HG02798 (cell line): ENCODE measurements around the gene NFATC1.

Experiments used
- ATAC-seq: cut with Tn5 transposase; IDR thresholded peaks from one replicate; pipeline ENCODE4 v1.9.1; 2021; ENCODE audit warnings: mild to moderate bottlenecking; ENCODE audit not compliant: unreplicated experiment, poor library complexity

NFATC1 gene

GRCh38 chr18:79436556-79437275 is 41.0 kb downstream of the NFATC1 start:
- no peak for ATAC-seq

- no peak for ATAC-seq
Observed at GRCh38 chr18:79438089-79438897, 42.6 kb downstream of the NFATC1 start.

- no peak for ATAC-seq
Observed at GRCh38 chr18:79438898-79439627, 43.3 kb downstream of the NFATC1 start.

- no peak for ATAC-seq
Observed at GRCh38 chr18:79439628-79440023, 43.9 kb downstream of the NFATC1 start.

GRCh38 chr18:79440316-79441110 is 44.8 kb downstream of the NFATC1 start:
- no peak for ATAC-seq

DNA sequence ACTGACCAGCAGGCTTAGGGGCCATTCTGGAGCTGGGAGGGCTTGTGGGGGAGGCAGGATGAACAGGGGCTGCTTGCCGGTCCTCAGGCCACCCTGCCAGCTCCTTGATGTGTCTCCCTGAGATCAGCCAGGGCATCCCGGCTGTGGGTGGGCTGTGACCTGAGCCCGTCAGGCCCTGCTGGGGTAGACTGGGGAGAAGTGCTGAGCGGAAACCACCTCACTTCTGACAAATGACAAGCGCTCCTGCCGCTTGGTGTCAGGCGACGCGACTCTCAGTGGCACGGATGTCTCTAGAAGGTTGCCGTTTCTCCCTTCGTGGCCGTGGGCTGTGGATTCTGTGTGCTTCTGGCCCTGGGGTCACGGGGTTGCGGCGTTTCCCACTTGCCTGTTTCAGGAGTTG is 45.7 kb downstream of the NFATC1 start:
- ATAC-seq, result no peak

DNA sequence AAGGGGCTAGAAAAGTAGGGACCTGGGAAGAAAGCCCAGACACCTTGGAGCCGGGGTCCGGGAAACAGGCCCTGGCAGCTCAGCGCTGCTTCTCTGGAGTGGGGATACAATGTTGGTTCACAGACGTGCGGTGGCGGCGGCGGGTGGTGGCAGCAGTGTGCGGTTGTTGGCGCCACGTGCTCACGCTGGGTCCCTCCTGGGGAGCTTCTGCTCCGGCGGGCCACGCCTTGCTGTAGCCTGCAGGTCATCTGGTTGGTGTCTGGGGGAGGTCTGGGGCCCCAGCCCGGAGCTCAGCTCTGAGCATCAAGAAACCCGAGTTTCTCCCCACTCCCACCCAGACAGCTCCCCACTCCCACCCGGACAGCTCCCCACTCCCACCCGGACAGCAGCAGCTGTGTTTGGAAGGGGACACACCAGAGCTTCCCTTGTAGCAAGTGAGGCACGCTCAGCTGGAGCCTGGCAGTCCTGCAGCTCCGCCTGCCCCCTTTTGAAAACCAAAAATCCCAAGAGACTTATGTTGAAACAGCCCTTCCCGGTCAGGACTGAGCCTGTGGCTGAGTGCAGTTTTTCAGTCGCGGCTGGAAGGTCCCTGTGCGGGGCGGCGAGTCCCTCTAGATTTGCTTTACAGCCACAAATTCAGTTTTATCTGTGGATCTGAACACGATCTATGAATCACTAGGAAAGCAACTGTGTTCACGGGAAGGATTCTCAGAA is 46.9 kb downstream of the NFATC1 start:
- ATAC-seq, result no peak

DNA sequence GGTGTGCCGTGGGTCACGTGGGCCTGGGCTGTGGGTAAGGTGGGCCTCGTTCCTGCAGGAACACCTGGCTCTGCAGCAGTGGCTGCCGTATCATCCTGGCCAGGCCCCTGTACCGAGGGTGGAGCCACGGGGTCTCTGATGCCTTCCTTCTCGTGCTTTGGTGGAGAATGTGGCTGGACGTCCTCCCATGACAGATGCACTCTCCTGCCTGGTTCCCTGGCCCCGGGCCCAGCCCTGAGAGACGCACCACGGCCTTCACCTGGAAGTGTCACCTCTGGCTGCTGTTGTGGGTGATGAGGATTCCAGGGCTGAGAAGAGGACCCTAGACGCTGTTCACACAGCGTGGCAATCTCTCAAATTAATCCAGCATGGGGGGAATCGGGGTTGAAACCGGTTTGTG is 49.5 kb downstream of the NFATC1 start:
- no peak for ATAC-seq

DNA sequence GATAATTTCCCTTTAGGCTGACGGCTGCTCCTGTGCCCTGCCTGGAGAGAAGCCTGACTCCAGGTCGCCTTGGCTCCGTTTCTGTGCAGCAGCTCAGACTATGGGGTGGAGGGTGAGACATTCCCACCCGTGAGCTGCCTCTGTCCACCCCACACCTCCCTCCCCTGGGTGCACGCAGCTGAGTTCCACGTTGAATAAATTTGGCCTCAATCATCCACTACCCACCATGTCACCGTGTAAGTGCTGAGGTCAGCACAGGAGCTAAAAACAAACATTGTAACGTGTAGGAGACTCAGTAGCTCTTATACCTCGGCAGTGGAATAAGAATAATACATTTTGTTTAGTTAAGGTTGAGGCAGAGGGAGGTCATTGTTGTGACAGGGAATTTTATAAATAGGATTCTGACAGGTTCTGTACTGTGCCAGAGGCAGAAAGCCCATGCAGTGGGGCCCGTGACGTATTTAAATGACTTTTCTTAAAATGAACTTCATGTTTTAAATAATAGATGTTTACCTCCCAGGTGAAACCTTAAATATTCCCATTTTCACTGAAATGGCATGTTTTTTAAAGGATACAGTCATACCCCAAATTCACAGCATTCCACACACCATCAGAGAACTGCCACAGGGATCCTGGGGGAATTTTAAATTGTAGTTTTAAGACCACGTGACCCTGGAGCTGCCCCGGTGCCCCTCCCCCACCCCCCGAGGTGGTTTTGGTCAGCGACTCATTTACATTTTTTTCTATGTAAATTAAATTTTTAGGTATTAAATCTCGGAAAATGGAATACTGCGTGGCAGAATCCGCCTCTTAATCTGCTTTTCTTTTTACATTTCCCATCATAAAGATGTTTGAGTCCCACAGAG is 50.2 kb downstream of the NFATC1 start:
- no peak for ATAC-seq

GRCh38 chr18:79446931-79447330 is 51.2 kb downstream of the NFATC1 start:
- no peak for ATAC-seq

DNA sequence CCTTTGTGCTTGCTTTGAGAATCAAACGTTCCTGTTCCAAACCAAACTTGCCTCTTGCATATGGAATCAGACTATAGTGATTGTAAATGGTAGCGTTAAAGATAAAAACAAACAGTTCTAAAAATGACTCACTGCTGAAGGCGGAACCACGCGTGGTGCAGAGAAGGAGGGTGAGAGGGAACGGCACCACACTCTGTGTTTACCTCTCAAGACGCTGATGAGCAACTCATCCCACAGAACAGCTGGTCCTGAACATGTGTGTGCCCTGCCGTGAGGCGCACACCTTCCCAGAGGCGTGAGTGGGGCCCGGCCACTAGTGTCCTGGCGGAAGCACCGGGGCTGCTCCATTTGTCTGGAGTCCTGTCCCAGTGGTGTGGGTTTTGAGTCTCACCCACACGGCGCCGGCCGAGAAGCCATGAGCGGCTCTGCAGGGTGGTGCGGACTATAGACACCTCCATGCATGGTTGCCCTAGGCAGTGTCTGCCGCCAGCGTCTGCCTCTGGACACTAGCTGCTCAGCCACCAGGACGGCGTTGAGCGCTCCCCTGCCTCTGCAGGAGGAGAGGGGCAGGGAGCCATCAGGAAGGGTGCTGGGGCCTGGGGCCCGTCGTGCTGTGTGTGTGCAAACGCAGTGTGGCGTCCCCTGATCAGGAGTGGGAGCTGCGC is 52.1 kb downstream of the NFATC1 start:
- no peak for ATAC-seq

GRCh38 chr18:79448621-79449020 is 52.9 kb downstream of the NFATC1 start:
- ATAC-seq, result no peak

- no peak for ATAC-seq
Observed at GRCh38 chr18:79449551-79450288, 54.0 kb downstream of the NFATC1 start.

DNA sequence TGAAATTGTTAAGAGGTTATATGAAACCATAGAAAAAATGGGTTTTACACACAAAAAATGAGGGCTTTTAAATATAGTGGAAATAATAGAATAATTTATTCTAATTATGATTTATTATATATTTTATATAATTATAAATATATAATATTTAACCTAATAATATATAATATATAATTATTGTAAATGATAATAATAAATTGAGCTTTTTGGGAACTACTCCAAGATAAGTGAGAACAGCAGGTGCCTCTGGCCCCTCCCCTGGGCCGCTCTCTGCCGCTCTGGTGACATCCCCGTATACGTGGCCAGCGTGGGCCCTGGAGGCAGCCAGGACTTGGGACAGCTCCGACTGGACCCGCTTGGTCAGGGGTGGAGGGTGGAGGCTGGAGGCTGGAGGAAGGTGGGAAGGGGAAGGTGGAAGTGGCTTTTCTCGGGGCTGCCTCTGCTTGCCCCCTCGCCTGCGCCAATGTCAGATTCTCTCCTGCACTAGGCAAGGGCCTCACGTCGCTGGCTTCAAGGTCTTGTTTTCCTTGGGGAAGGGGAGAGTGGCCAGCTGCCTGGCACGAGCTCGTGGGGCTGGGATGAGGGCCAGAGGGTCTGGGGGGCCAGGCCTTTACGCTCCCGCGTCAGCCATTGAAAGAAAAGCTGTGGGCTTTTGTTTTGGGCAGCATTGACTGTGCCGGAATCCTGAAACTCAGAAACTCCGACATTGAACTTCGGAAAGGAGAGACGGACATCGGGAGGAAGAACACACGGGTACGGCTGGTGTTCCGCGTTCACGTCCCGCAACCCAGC is 54.8 kb downstream of the NFATC1 start:
- no peak for ATAC-seq

DNA sequence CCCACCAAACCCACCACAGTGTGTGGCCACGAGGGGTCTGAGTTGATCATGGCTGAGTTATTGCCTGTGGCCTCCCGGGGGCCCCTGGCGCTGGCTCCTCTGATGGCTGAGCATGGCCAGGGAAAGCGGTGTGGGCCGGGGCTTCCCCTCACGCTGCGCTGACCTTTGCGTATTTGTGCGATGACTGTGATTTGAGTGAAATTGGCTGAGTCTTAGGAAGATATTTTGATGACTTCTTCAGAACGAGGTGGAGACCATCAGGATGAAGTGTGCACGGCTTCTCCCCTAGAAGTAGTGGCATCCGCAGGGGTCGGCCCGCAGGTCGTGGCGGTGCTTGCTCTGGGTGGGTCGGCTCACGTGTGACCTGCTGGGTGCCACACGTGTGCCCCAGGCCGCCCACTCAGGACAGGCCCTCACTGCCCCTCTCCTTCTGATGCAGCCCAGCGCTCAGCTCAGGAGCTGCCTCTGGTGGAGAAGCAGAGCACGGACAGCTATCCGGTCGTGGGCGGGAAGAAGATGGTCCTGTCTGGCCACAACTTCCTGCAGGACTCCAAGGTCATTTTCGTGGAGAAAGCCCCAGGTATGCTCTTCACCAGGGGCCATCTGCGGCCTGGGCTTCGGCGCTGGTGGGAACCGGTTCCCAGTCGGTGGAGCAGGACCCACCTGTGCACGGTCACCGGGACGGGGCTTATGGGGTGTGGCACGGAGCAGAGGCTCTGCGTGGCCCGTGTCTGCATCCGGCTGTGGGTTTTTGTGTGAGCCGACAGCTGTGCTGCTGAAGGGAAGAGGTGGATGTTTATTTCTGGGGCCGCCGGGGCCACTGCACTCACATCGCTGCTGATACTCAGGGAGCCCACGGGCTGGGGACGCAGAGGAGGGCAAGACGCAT is 55.8 kb downstream of the NFATC1 start:
- ATAC-seq, result no peak
